ENCODE measurements around the gene SUSD5.

SUSD5 gene

GRCh38 chr3:33103034-33103433, 115.6 kb downstream of the SUSD5 start:
- TF ChIP-seq POLR2AphosphoS5 (IDR thresholded peaks at IDR 0.05; ENCODE audit: low read depth, low read length), result no peak
- TF ChIP-seq SIN3A (IDR thresholded peaks at IDR 0.05; ENCODE audit: borderline replicate concordance, insufficient read depth, low read length), result no peak
- no peak for TF ChIP-seq TAF1 (IDR thresholded peaks at IDR 0.05; ENCODE audit: borderline replicate concordance, insufficient read depth, low read length)
- no peak for TF ChIP-seq REST (IDR thresholded peaks at IDR 0.05; ENCODE audit: insufficient read depth in 1 of 2, low read depth in 2 of 2, low read length in 2 of 2)
- no peak for TF ChIP-seq FOXP2 (optimal IDR thresholded peaks at IDR 0.05; ENCODE audit: borderline replicate concordance, extremely low read depth, extremely low read length, insufficient read depth)

GRCh38 chr3:33100229-33100628, 118.4 kb downstream of the SUSD5 start:
- TF ChIP-seq SIN3A (IDR thresholded peaks at IDR 0.05; ENCODE audit: borderline replicate concordance, insufficient read depth, low read length) (no peak), POLR2AphosphoS5 (IDR thresholded peaks at IDR 0.05; ENCODE audit: low read depth, low read length) (no peak), TAF1 (IDR thresholded peaks at IDR 0.05; ENCODE audit: borderline replicate concordance, insufficient read depth, low read length) (no peak), REST (IDR thresholded peaks at IDR 0.05; ENCODE audit: insufficient read depth in 1 of 2, low read depth in 2 of 2, low read length in 2 of 2) (no peak), FOXP2 (optimal IDR thresholded peaks at IDR 0.05; ENCODE audit: borderline replicate concordance, extremely low read depth, extremely low read length, insufficient read depth) (no peak)
